ENCODE data around the gene ZNF331.

DNA sequence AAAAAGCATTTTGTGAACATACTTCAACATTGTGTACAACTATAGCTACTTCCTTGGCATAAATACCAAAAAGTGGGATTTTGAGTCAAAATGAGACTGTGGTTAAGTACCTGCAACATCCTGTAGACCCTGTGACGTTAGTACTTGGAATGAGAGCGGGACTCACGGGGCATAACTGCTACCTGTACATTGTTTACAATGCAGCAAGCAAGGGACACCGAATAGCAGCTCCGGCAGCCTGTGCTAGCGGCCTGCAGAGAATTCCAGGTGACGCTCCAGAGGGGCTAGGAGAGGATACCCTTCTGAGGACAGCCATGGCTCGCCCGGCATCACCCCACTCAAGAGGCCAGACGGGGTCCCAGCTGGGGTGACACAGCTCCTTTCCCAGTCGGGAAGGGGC, 824 bp upstream of the ZNF331 start:
- TF ChIP-seq, protein P1, sequence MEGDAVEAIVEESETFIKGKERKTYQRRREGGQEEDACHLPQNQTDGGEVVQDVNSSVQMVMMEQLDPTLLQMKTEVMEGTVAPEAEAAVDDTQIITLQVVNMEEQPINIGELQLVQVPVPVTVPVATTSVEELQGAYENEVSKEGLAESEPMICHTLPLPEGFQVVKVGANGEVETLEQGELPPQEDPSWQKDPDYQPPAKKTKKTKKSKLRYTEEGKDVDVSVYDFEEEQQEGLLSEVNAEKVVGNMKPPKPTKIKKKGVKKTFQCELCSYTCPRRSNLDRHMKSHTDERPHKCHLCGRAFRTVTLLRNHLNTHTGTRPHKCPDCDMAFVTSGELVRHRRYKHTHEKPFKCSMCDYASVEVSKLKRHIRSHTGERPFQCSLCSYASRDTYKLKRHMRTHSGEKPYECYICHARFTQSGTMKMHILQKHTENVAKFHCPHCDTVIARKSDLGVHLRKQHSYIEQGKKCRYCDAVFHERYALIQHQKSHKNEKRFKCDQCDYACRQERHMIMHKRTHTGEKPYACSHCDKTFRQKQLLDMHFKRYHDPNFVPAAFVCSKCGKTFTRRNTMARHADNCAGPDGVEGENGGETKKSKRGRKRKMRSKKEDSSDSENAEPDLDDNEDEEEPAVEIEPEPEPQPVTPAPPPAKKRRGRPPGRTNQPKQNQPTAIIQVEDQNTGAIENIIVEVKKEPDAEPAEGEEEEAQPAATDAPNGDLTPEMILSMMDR (IDR thresholded peaks at IDR 0.05): no peak
- no peak for TF ChIP-seq ZFX (IDR thresholded peaks at IDR 0.05; ENCODE audit: borderline replicate concordance)

All from 22Rv1 (cell line).